AG10803 (cell line): Measurements from ENCODE around the gene ADNP.

ENCODE experiments used
- DNase-seq: peaks from one replicate; pipeline ENCODE4 v3.0.0; 2010; ENCODE audit warnings: low read depth
- H3K4me3 ChIP-seq: 2 replicates; pipeline ENCODE4 v1.5.1; 2011; ENCODE audit warnings: mild to moderate bottlenecking, low read length, control low read depth
- CTCF ChIP-seq: conservative IDR thresholded peaks from 2 replicates; pipeline ENCODE4 v1.5.1; 2011; ENCODE audit warnings: mild to moderate bottlenecking, low read length, control low read depth, inconsistent platforms

ADNP gene

GRCh38 chr20:50870561-50871161 is 60.6 kb downstream of the ADNP start:
- no peak for DNase-seq
- no peak for TF ChIP-seq CTCF
- no peak overlapping the region for H3K4me3 ChIP-seq

- no peak for DNase-seq
- H3K4me3 ChIP-seq = no peak overlapping the region
- no peak for TF ChIP-seq CTCF
Measured at GRCh38 chr20:50868509-50869495, 62.4 kb downstream of the ADNP start.

- H3K4me3 ChIP-seq = no peak overlapping the region
- no peak for TF ChIP-seq CTCF
- no peak for DNase-seq
Measured at GRCh38 chr20:50867805-50868204, 63.4 kb downstream of the ADNP start.

GRCh38 chr20:50866831-50867230 is 64.4 kb downstream of the ADNP start:
- TF ChIP-seq CTCF = no peak
- H3K4me3 ChIP-seq = no peak overlapping the region
- DNase-seq = no peak

GRCh38 chr20:50866036-50866685 is 65.1 kb downstream of the ADNP start:
- no peak for TF ChIP-seq CTCF
- no peak for DNase-seq

GRCh38 chr20:50865591-50865990 is 65.6 kb downstream of the ADNP start:
- TF ChIP-seq CTCF = no peak
- no peak for DNase-seq
- H3K4me3 ChIP-seq = no peak overlapping the region

More at GRCh38 chr20:50866036-50866685, 65.1 kb downstream of the ADNP start:
- no peak overlapping the region for H3K4me3 ChIP-seq
